Neural progenitor cell (in vitro differentiated cells): ENCODE data around the gene LDLRAD4. TPM values are rescaled to one million over a fixed set of nuclear protein-coding genes. Genes with fewer than 3 reads are reported as not detected.

Source experiments
- DNase-seq: peaks from one replicate; pipeline ENCODE4 v3.0.0-alpha.2; 2016; ENCODE audit warnings: low spot score
- H2AFZ ChIP-seq: fragments of 200-600 bp; sonication (generic); replicated peaks from 2 replicates; pipeline ENCODE4 v1.6.1; 2016; ENCODE audit warnings: antibody characterized with exemption
- H3F3A ChIP-seq: fragments of 200-600 bp; sonication (generic); 2 replicates; pipeline ENCODE4 v1.6.1; 2016; ENCODE audit warnings: antibody characterized with exemption, low read depth
- H3K27ac ChIP-seq: fragments of 200-600 bp; sonication (generic); 2 replicates; pipeline ENCODE4 v1.5.1; 2016; ENCODE audit warnings: mild to moderate bottlenecking
- H3K27me3 ChIP-seq: fragments of 200-600 bp; sonication (generic); 2 replicates; pipeline ENCODE4 v1.6.1; 2016; ENCODE audit warnings: mild to moderate bottlenecking, moderate library complexity
- H3K36me3 ChIP-seq: fragments of 200-600 bp; sonication (generic); 2 replicates; pipeline ENCODE4 v1.5.1; 2016
- H3K4me1 ChIP-seq: fragments of 200-600 bp; sonication (generic); 2 replicates; pipeline ENCODE4 v1.6.1; 2016; ENCODE audit warnings: mixed run types
- H3K4me2 ChIP-seq: fragments of 200-600 bp; sonication (generic); 2 replicates; pipeline ENCODE4 v1.6.1; 2016
- H3K4me3 ChIP-seq: fragments of 200-600 bp; sonication (generic); 2 replicates; pipeline ENCODE4 v1.5.1; 2016
- H3K79me2 ChIP-seq: fragments of 200-600 bp; sonication (generic); 2 replicates; pipeline ENCODE4 v1.6.1; 2016; ENCODE audit warnings: low read depth
- H3K9ac ChIP-seq: fragments of 200-600 bp; sonication (generic); 2 replicates; pipeline ENCODE4 v1.6.1; 2016
- H3K9me3 ChIP-seq: fragments of 200-600 bp; sonication (generic); 2 replicates; pipeline ENCODE4 v1.5.1; 2016; ENCODE audit warnings: low read depth
- H4K20me1 ChIP-seq: fragments of 200-600 bp; sonication (generic); 2 replicates; pipeline ENCODE4 v1.6.1; 2016; ENCODE audit warnings: low read depth
- H3K27ac Mint-ChIP-seq: 3 replicates; pipeline ENCODE4 v1.8.0; 2021; ENCODE audit warnings: mixed read lengths
- H3K27me3 Mint-ChIP-seq: 2 replicates; pipeline ENCODE4 v1.8.0; 2022; ENCODE audit warnings: low read depth, mild to moderate bottlenecking, inconsistent platforms, moderate library complexity, mixed read lengths; ENCODE audit not compliant: insufficient read depth
- H3K36me3 Mint-ChIP-seq: 3 replicates; pipeline ENCODE4 v1.8.0; 2021; ENCODE audit warnings: mixed read lengths
- H3K4me1 Mint-ChIP-seq: 3 replicates; pipeline ENCODE4 v1.8.0; 2021; ENCODE audit warnings: mixed read lengths
- H3K4me3 Mint-ChIP-seq: 3 replicates; pipeline ENCODE4 v1.8.0; 2021; ENCODE audit warnings: mild to moderate bottlenecking, moderate library complexity, mixed read lengths
- H3K9me3 Mint-ChIP-seq: 3 replicates; pipeline ENCODE4 v1.8.0; 2020; ENCODE audit warnings: mixed read lengths
- EZH2 ChIP-seq: fragments of 200-600 bp; sonication (generic); IDR thresholded peaks from 2 replicates; pipeline ENCODE4 v1.6.1; 2017; ENCODE audit warnings: antibody characterized with exemption, mild to moderate bottlenecking, moderate library complexity
- EZH2phosphoT487 ChIP-seq: fragments of 200-600 bp; sonication (generic); IDR thresholded peaks from 2 replicates; pipeline ENCODE4 v1.6.1; 2017; ENCODE audit warnings: antibody characterized with exemption
- total RNA-seq: library from RNA; depleted of rRNA; stranded (reverse); fragments of >200 nt; gene quantifications from 2 replicates; pipeline ENCODE4 v1.2.3, GENCODE V29; 2015; ENCODE audit warnings: low replicate concordance
- TF ChIP-seq, protein P1 (sequence below): fragments of 200-600 bp; sonication (generic); IDR thresholded peaks from 2 replicates; pipeline ENCODE4 v1.5.1; 2017; ENCODE audit warnings: antibody characterized with exemption, mild to moderate bottlenecking

The LDLRAD4 gene
- total RNA-seq, 1 donor from 2014 or later, result 0.65 TPM

GRCh38 chr18:13526519-13526918 lies 308.0 kb downstream of the LDLRAD4 start:
- H3K9me3 Mint-ChIP-seq, result no peaks in the 10 kb centered on the region
- Histone ChIP-seq H3K79me2 (no peaks in the 10 kb centered on the region), H3K27me3 (no peaks in the 10 kb centered on the region), H3K4me2 (no peak overlapping the region), H3K27ac (no peak overlapping the region), H3K4me1 (no peaks in the 10 kb centered on the region), H3K9ac (no peak overlapping the region), H3K9me3 (no peaks in the 10 kb centered on the region), H3K4me3 (no peak overlapping the region), H3F3A (no peaks in the 10 kb centered on the region), H3K36me3 (no peaks in the 10 kb centered on the region), H4K20me1 (no peaks in the 10 kb centered on the region), H2AFZ (no peak overlapping the region)
- no peaks in the 10 kb centered on the region for H3K36me3 Mint-ChIP-seq
- H3K27me3 Mint-ChIP-seq, result peaks cover 2% of the 10 kb centered on the region
- H3K4me3 Mint-ChIP-seq, result no peak overlapping the region
- H3K4me1 Mint-ChIP-seq, result peaks cover 9% of the 10 kb centered on the region
- no peak overlapping the region for H3K27ac Mint-ChIP-seq
- DNase-seq, result no peak
- TF ChIP-seq EZH2phosphoT487 (no peak), EZH2 (no peak)
- TF ChIP-seq, protein P1, sequence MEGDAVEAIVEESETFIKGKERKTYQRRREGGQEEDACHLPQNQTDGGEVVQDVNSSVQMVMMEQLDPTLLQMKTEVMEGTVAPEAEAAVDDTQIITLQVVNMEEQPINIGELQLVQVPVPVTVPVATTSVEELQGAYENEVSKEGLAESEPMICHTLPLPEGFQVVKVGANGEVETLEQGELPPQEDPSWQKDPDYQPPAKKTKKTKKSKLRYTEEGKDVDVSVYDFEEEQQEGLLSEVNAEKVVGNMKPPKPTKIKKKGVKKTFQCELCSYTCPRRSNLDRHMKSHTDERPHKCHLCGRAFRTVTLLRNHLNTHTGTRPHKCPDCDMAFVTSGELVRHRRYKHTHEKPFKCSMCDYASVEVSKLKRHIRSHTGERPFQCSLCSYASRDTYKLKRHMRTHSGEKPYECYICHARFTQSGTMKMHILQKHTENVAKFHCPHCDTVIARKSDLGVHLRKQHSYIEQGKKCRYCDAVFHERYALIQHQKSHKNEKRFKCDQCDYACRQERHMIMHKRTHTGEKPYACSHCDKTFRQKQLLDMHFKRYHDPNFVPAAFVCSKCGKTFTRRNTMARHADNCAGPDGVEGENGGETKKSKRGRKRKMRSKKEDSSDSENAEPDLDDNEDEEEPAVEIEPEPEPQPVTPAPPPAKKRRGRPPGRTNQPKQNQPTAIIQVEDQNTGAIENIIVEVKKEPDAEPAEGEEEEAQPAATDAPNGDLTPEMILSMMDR, result no peak

DNA sequence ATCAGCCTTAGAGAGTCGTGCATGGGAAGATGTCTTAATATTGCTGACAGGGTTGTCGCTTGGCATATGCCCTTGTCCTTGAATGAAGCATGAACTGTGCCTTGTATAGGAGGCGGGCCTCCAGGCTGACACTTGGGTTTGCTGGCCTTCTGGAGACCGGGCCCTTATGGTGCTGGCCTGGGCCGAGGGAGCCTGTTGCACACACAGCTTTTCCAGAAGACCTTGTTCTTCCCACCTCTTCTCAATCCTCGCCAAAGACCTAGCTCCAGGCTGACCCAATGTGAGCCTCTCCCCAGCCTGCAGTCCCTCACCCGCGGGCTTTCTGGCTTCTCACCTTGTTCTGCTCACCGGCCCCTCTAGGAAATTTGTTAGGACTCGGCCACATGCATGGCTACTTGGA lies 308.7 kb downstream of the LDLRAD4 start:
- no peak for DNase-seq
- Histone ChIP-seq H3K27ac (no peak overlapping the region), H3K36me3 (no peaks in the 10 kb centered on the region), H3K9me3 (no peaks in the 10 kb centered on the region), H3K27me3 (no peaks in the 10 kb centered on the region), H3K79me2 (no peaks in the 10 kb centered on the region), H3K4me3 (no peak overlapping the region), H3K4me1 (no peaks in the 10 kb centered on the region), H3K4me2 (no peak overlapping the region), H2AFZ (no peak overlapping the region), H3K9ac (no peak overlapping the region), H4K20me1 (no peaks in the 10 kb centered on the region), H3F3A (no peaks in the 10 kb centered on the region)
- Mint-ChIP-seq H3K4me3 (no peak overlapping the region), H3K27me3 (peaks cover 2% of the 10 kb centered on the region), H3K27ac (no peak overlapping the region), H3K9me3 (no peaks in the 10 kb centered on the region), H3K36me3 (no peaks in the 10 kb centered on the region), H3K4me1 (peaks cover 2% of the 10 kb centered on the region)
- TF ChIP-seq, protein P1, result no peak
- no peak for TF ChIP-seq EZH2
- no peak for TF ChIP-seq EZH2phosphoT487

- TF ChIP-seq, protein P1, result no peak
- TF ChIP-seq EZH2, result no peak
- no peak for TF ChIP-seq EZH2phosphoT487
- H3K27me3 Mint-ChIP-seq, result peaks cover 2% of the 10 kb centered on the region
- H3K4me1 ChIP-seq, result no peaks in the 10 kb centered on the region
- H3K27ac ChIP-seq, result no peak overlapping the region
- no peak overlapping the region for H3K4me3 ChIP-seq
- H2AFZ ChIP-seq, result no peak overlapping the region
- no peaks in the 10 kb centered on the region for H3K36me3 Mint-ChIP-seq
- H4K20me1 ChIP-seq, result no peaks in the 10 kb centered on the region
- no peaks in the 10 kb centered on the region for H3F3A ChIP-seq
- H3K9me3 Mint-ChIP-seq, result no peaks in the 10 kb centered on the region
- H3K4me2 ChIP-seq, result no peak overlapping the region
- H3K4me1 Mint-ChIP-seq, result no peaks in the 10 kb centered on the region
- no peak for DNase-seq
- H3K9me3 ChIP-seq, result no peaks in the 10 kb centered on the region
- H3K4me3 Mint-ChIP-seq, result peak overlapping the region; percentile 64
- no peaks in the 10 kb centered on the region for H3K79me2 ChIP-seq
- no peak overlapping the region for H3K9ac ChIP-seq
- no peaks in the 10 kb centered on the region for H3K27me3 ChIP-seq
- no peak overlapping the region for H3K27ac Mint-ChIP-seq
- no peaks in the 10 kb centered on the region for H3K36me3 ChIP-seq
Measured at GRCh38 chr18:13527730-13528129, 309.2 kb downstream of the LDLRAD4 start.
